ENCODE results near the gene CMTM4. TPM values are rescaled to one million over a fixed set of nuclear protein-coding genes. Genes with fewer than 3 reads are reported as not detected.
A peak's percentile ranks its signal among the peaks of the same experiment; 100 is the strongest.
"Not testable (repeated sequence)": the region's sequence is repeated elsewhere in the genome, so short reads cannot be mapped to it uniquely, and the experiment has no call there.

Gene CMTM4
- total RNA-seq, 1 donor from 2014 or later, result 32.5 TPM

DNA sequence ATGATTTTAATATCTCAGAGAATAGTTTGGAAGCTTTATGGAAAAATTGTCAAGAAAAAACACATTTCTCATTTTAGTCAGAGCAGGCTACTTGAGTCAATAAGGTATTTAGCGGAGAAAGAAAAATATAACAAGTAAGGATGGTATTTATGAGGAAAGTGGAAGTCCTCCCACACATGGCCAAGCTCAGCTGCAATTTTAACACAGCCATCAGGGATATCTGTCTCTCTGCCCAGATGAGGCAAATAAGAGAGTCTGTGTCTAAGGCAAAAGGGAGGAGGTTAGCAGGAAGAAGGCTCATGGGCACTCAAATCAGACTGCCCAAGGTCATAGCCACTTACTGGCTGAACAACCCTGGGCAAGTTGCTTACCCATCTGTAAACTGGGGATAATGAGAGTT is 122.5 kb downstream of the CMTM4 start:
- Mint-ChIP-seq H3K36me3 (ENCODE audit: low read depth) (no peaks in the 10 kb centered on the region), H3K27ac (ENCODE audit: unreplicated experiment) (peak overlapping the region; percentile 29), H3K27me3 (ENCODE audit: low read depth) (no peaks in the 10 kb centered on the region), H3K4me1 (ENCODE audit: low read depth) (peaks cover 62% of the 10 kb centered on the region), H3K9me3 (ENCODE audit: low read depth) (no peaks in the 10 kb centered on the region), H3K4me3 (ENCODE audit: unreplicated experiment) (no peak overlapping the region)
- DNase-seq (ENCODE audit: low spot score), result no peak
- TF ChIP-seq, protein P1, sequence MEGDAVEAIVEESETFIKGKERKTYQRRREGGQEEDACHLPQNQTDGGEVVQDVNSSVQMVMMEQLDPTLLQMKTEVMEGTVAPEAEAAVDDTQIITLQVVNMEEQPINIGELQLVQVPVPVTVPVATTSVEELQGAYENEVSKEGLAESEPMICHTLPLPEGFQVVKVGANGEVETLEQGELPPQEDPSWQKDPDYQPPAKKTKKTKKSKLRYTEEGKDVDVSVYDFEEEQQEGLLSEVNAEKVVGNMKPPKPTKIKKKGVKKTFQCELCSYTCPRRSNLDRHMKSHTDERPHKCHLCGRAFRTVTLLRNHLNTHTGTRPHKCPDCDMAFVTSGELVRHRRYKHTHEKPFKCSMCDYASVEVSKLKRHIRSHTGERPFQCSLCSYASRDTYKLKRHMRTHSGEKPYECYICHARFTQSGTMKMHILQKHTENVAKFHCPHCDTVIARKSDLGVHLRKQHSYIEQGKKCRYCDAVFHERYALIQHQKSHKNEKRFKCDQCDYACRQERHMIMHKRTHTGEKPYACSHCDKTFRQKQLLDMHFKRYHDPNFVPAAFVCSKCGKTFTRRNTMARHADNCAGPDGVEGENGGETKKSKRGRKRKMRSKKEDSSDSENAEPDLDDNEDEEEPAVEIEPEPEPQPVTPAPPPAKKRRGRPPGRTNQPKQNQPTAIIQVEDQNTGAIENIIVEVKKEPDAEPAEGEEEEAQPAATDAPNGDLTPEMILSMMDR (IDR thresholded peaks at IDR 0.05), result no peak

DNA sequence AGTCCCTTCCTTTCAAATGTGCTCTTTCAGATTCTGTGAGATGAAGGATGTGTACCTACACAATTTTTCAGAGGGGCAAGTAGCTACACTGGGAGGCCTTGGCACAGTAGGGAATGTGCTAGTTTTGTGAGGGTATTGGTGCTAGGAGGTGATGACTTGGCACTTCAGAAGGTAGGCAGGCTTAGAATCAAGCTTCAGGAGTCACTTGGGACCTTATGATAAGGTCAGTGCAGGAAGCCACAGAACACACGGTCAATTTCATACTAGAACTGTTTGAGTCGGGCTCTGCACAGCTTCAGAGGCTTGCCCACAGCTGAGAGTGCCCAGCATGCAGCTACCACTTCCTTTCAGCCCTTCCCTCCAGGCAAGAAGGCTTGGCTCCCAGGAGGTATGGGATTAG is 124.2 kb downstream of the CMTM4 start:
- TF ChIP-seq, protein P1 (IDR thresholded peaks at IDR 0.05), result no peak
- H3K9me3 Mint-ChIP-seq (ENCODE audit: low read depth), result no peaks in the 10 kb centered on the region
- H3K4me1 Mint-ChIP-seq (ENCODE audit: low read depth), result peaks cover 70% of the 10 kb centered on the region
- no peak for DNase-seq (ENCODE audit: low spot score)
- H3K27me3 Mint-ChIP-seq (ENCODE audit: low read depth), result no peaks in the 10 kb centered on the region
- peaks cover 1% of the 10 kb centered on the region for H3K36me3 Mint-ChIP-seq (ENCODE audit: low read depth)
- H3K27ac Mint-ChIP-seq (ENCODE audit: unreplicated experiment), result no peak overlapping the region
- no peak overlapping the region for H3K4me3 Mint-ChIP-seq (ENCODE audit: unreplicated experiment)

DNA sequence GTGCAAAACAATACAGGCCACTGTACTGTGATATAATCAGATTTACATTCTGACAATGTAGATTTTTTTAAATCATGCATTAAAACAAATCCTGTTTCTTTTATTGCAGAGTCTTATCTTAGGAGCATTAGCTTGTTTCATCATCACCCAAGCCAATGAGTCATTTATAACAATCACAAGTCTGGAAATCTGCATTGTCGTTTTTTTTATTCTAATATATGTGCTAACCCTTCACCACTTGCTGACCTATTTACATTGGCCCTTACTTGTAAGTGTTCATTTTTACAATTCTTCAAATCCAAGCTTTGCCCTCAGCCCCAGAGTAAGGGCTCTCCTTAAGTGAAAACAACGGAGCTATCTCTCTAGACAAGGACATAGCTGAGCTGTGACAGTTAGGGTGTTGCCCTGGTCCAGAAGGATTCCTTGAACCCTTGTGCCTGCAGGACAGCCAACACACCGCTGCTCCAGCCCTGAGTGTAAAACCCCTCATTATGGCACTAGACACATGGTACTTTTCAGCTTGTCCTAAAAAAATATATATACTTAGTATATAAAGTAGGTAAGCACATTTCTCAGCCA is 126.6 kb downstream of the CMTM4 start:
- Mint-ChIP-seq H3K9me3 (ENCODE audit: low read depth) (no peaks in the 10 kb centered on the region), H3K36me3 (ENCODE audit: low read depth) (peaks cover 6% of the 10 kb centered on the region), H3K27me3 (ENCODE audit: low read depth) (no peaks in the 10 kb centered on the region), H3K4me1 (ENCODE audit: low read depth) (peaks cover 68% of the 10 kb centered on the region), H3K27ac (ENCODE audit: unreplicated experiment) (peak overlapping the region; percentile 85), H3K4me3 (ENCODE audit: unreplicated experiment) (no peak overlapping the region)
- TF ChIP-seq, protein P1 (IDR thresholded peaks at IDR 0.05), result no peak
- DNase-seq (ENCODE audit: low spot score), result no peak

DNA sequence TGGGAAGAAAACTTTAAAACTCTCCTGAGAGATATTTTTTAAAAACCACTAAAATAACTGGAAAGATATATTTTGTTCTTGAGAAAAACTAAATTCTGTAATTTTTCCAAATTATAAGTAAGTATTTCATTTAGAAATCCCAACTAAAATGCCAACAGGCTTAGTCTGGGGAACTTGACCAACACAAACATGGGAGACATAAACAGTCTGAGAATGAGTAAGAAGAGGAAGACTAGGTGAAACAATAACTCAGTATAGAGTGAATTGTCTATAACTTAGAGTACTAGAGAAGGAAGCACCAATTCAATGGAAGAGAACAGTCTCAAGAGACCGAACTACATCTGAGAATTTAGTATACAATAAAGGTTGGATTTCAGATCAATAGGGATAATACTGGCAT is 127.4 kb downstream of the CMTM4 start:
- no peak for DNase-seq (ENCODE audit: low spot score)
- TF ChIP-seq, protein P1 (IDR thresholded peaks at IDR 0.05), result no peak
- Mint-ChIP-seq H3K4me1 (ENCODE audit: low read depth) (peaks cover 63% of the 10 kb centered on the region), H3K9me3 (ENCODE audit: low read depth) (no peaks in the 10 kb centered on the region), H3K27ac (ENCODE audit: unreplicated experiment) (peak overlapping the region; percentile 85), H3K27me3 (ENCODE audit: low read depth) (no peaks in the 10 kb centered on the region), H3K4me3 (ENCODE audit: unreplicated experiment) (no peak overlapping the region), H3K36me3 (ENCODE audit: low read depth) (peaks cover 6% of the 10 kb centered on the region)

DNA sequence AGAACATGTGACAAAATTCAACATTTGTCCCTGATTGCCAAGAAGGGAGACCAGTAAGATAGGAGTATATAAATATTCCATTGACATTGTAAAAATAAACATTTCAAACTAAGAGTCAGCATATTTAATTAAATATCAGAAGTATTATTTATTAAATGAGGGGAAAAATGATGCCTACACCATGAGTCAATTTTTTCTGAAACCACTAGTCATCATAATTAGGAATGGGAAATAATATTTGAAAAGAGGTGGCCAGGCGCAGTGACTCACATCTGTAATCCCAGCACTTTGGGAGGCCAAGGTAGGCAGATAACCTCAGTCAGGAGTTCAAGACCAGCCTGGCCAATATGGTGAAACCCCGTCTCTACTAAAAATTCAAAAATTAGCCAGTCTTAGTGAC is 128.2 kb downstream of the CMTM4 start:
- Mint-ChIP-seq H3K27me3 (ENCODE audit: low read depth) (no peaks in the 10 kb centered on the region), H3K36me3 (ENCODE audit: low read depth) (peaks cover 6% of the 10 kb centered on the region), H3K4me1 (ENCODE audit: low read depth) (peaks cover 59% of the 10 kb centered on the region), H3K27ac (ENCODE audit: unreplicated experiment) (peak overlapping the region; percentile 85), H3K4me3 (ENCODE audit: unreplicated experiment) (no peak overlapping the region), H3K9me3 (ENCODE audit: low read depth) (no peaks in the 10 kb centered on the region)
- no peak for DNase-seq (ENCODE audit: low spot score)
- TF ChIP-seq, protein P1 (IDR thresholded peaks at IDR 0.05), result no peak

DNA sequence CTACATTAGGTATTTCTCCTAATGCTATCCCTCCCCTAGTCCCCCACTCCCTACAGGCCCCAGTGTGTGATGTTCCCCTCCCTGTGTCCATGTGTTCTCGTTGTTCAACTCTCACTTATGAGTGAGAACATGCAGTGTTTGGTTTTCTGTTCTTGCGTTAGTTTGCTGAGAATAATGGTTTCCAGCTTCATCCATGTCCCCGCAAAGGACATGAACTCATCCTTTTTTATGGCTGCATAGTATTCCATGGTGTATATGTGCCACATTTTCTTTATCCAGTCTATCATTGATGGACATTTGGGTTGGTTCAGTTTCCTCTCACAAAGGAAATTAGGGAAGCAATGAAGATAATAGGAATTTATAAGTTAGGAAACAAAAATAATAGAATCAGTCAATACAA is 129.3 kb downstream of the CMTM4 start:
- H3K36me3 Mint-ChIP-seq (ENCODE audit: low read depth); H3K27me3 Mint-ChIP-seq (ENCODE audit: low read depth); H3K4me3 Mint-ChIP-seq (ENCODE audit: unreplicated experiment); H3K9me3 Mint-ChIP-seq (ENCODE audit: low read depth); H3K27ac Mint-ChIP-seq (ENCODE audit: unreplicated experiment); DNase-seq (ENCODE audit: low spot score): not testable (repeated sequence)
- peaks cover 49% of the 10 kb centered on the region for H3K4me1 Mint-ChIP-seq (ENCODE audit: low read depth)

Data from chondrocyte (in vitro differentiated cells).